Stomach (tissue), 4 donors: Measurements from ENCODE around the gene CEP112.

Source experiments
- CTCF ChIP-seq, 7 experiments: fragments of 450-650 bp in 4 of 7; fragments of 200-600 bp in 3 of 7; sonication (generic) in 3 of 7; IDR thresholded peaks; one replicate each; pipeline ENCODE4 v1.5.1; 2016 to 2019; ENCODE audit warnings: antibody characterized with exemption in 7 of 7, control low read depth in 2 of 7, mild to moderate bottlenecking in 1 of 7
- EP300 ChIP-seq: sonication (generic); formaldehyde crosslinking; IDR thresholded peaks from one replicate; pipeline ENCODE4 v1.6.1; 2017; ENCODE audit warnings: antibody characterized with exemption
- POLR2A ChIP-seq, 4 donors: fragments of 450-650 bp; IDR thresholded peaks; one replicate each; pipeline ENCODE4 v1.6.1; 2016; ENCODE audit warnings: antibody characterized with exemption in 4 of 4, control low read depth in 2 of 4, mild to moderate bottlenecking in 1 of 4, moderate library complexity in 1 of 4

GRCh38 chr17:65966072-65966695, 225.7 kb downstream of the CEP112 start:
- TF ChIP-seq POLR2A (IDR thresholded peaks at IDR 0.05) (no peak), CTCF (IDR thresholded peaks at IDR 0.05) (no peak), EP300 (no peak)
